ENCODE results near the gene PTP4A2. TPM values are rescaled to one million over a fixed set of nuclear protein-coding genes. Genes with fewer than 3 reads are reported as not detected.
A peak's percentile ranks its signal among the peaks of the same experiment; 100 is the strongest.

Gene PTP4A2
- total and polyA plus RNA-seq, 2 of the 13 experiments (the other 11 are each of a cell fraction or from before 2014, with no cell fraction given), result 173 to 225 TPM

- peak; percentile 97; the same call in 1 of the 2 replicates for TF ChIP-seq ZNF580 (CRISPR knock-in tag; IDR thresholded peaks at IDR 0.05; ENCODE audit: borderline replicate concordance, low read depth)
- peak; percentile 99 for TF ChIP-seq NFKB2 (CRISPR knock-in tag; IDR thresholded peaks at IDR 0.05; ENCODE audit: borderline replicate concordance)
- no peak for TF ChIP-seq EP300 (IDR thresholded peaks at IDR 0.05; ENCODE audit: low read depth in 2 of 2, low read length in 2 of 2)
- peak; percentile 75 for TF ChIP-seq EP300 (CRISPR knock-in tag; IDR thresholded peaks at IDR 0.05; ENCODE audit: borderline replicate concordance)
- peak; percentile 36; the same call in 1 of the 2 replicates for TF ChIP-seq ZBTB21 (CRISPR knock-in tag; IDR thresholded peaks at IDR 0.05)
- peak; percentile 95; the same call in 1 of the 2 replicates for TF ChIP-seq NFIB (CRISPR knock-in tag; IDR thresholded peaks at IDR 0.05; ENCODE audit: borderline replicate concordance)
- TF ChIP-seq ETV5 (CRISPR knock-in tag; IDR thresholded peaks at IDR 0.05; ENCODE audit: borderline replicate concordance), result peak; percentile 83
- peak; percentile 94; the same call in 1 of the 2 replicates for TF ChIP-seq MTERF4 (CRISPR knock-in tag; IDR thresholded peaks at IDR 0.05)
- no peak for TF ChIP-seq HMGA1 (CRISPR knock-in tag; conservative IDR thresholded peaks at IDR 0.05)
- TF ChIP-seq ZNF136 (CRISPR knock-in tag; IDR thresholded peaks at IDR 0.05; ENCODE audit: low read depth), result 0 out of 2 replicates have a peak, but pooled peaks have one; percentile 57
- no peak for TF ChIP-seq ZNF530 (CRISPR knock-in tag; IDR thresholded peaks at IDR 0.05; ENCODE audit: low read depth)
- TF ChIP-seq ZNF496 (CRISPR knock-in tag; IDR thresholded peaks at IDR 0.05; ENCODE audit: insufficient replicate concordance), result no peak
- peak; percentile 53; the same call in 1 of the 2 replicates for TF ChIP-seq PHF20 (CRISPR knock-in tag; IDR thresholded peaks at IDR 0.05)
- peak; percentile 41 for TF ChIP-seq MNT (IDR thresholded peaks at IDR 0.05)
- TF ChIP-seq GATAD2A (CRISPR knock-in tag; IDR thresholded peaks at IDR 0.05), result peak; percentile 71
- peak; percentile 78 for TF ChIP-seq SOX5 (CRISPR knock-in tag; IDR thresholded peaks at IDR 0.05; ENCODE audit: borderline replicate concordance)
- TF ChIP-seq ZNF180 (CRISPR knock-in tag; IDR thresholded peaks at IDR 0.05; ENCODE audit: borderline replicate concordance, low read depth), result no peak
- TF ChIP-seq SUZ12 (IDR thresholded peaks at IDR 0.05; ENCODE audit: low read depth, low read length), result no peak
- TF ChIP-seq ZNF691 (CRISPR knock-in tag; IDR thresholded peaks at IDR 0.05; ENCODE audit: borderline replicate concordance, low read depth), result peak; percentile 98
- TF ChIP-seq SP5 (CRISPR knock-in tag; IDR thresholded peaks at IDR 0.05; ENCODE audit: borderline replicate concordance, low read depth), result peak; percentile 95
- TF ChIP-seq CAMTA2 (CRISPR knock-in tag; IDR thresholded peaks at IDR 0.05; ENCODE audit: borderline replicate concordance), result no peak; the same call in 1 of the 2 replicates
- no peak for TF ChIP-seq ASH2L (IDR thresholded peaks at IDR 0.05; ENCODE audit: insufficient read length, low read depth, low read length)
- peak; percentile 94 for TF ChIP-seq ZNF138 (CRISPR knock-in tag; IDR thresholded peaks at IDR 0.05; ENCODE audit: low read depth)
- TF ChIP-seq HES4 (CRISPR knock-in tag; IDR thresholded peaks at IDR 0.05; ENCODE audit: borderline replicate concordance), result peak; percentile 99
- TF ChIP-seq THAP7 (CRISPR knock-in tag; IDR thresholded peaks at IDR 0.05), result peak; percentile 94; the same call in 1 of the 2 replicates
These were observed at the start of gene PTP4A2 (continued) for GRCh38 chr1:31938184-31938975.

All from HepG2 (cell line).